ENCODE results near the gene MAGEB4.
"Not testable (repeated sequence)": the region's sequence is repeated elsewhere in the genome, so short reads cannot be mapped to it uniquely, and the experiment has no call there.

MAGEB4 gene, protein sequence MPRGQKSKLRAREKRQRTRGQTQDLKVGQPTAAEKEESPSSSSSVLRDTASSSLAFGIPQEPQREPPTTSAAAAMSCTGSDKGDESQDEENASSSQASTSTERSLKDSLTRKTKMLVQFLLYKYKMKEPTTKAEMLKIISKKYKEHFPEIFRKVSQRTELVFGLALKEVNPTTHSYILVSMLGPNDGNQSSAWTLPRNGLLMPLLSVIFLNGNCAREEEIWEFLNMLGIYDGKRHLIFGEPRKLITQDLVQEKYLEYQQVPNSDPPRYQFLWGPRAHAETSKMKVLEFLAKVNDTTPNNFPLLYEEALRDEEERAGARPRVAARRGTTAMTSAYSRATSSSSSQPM

DNA sequence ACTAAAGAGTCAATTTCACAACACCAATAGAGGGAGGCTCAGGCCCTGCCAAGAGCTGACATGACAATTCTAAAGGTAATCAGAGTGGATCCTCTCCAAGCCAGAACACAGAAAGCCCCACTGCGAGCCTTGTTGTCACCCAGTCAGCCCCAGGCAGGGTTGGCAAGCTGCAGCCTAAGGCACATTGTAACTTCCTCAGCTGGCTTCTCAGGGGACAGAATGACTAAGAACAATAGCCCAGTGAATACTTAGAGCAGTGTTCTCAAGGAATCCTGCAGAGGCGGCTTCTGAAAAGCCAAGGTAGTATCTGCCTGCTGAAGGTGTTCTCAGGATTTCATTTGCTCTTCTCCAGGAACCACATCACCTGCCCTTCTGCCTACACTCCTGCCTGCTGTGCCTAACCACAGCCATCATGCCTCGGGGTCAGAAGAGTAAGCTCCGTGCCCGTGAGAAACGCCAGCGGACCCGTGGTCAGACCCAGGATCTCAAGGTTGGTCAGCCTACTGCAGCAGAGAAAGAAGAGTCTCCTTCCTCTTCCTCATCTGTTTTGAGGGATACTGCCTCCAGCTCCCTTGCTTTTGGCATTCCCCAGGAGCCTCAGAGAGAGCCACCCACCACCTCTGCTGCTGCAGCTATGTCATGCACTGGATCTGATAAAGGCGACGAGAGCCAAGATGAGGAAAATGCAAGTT lies at the start of gene MAGEB4:
Gene MAGEB4, plus strand, starts transcription at position 277 of the 692 bp plus-strand sequence. Its CDS starts 136 bp downstream, at position 413.
- no peak for DNase-seq

DNA sequence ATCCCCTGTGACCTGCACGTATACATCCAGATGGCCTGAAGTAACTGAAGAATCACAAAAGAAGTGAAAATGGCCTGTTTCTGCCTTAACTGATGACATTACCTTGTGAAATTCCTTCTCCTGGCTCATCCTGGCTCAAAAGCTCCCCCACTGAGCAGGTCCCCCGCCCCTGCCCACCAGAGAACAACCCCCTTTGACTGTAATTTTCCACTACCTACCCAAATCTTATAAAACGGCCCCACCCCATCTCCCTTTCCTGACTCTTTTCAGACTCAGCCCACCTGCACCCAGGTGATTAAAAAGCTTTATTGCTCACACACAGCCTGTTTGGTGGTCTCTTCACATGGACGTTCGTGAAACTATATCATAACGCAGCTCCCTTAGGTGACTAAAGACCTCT lies 47.9 kb upstream of the MAGEB4 start:
- not testable (repeated sequence) for DNase-seq

DNA sequence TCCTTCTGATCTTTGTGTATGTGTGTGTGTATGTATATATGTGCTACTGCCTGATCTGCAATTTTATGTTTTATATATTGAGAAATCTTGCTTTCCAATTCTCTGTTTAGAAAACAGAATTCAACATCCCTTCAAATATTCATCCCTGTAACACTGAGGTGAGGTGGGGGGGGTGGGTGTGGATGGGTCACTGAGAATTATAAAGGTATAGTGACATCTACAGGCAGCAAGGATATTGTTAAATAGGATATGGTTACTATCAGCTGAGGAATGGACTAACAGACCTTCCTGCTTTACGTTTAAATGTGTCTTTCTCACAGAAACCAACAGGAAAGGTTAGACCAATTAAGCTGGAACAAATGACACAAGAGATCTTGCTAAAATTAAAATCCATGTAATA lies 45.5 kb upstream of the MAGEB4 start:
- DNase-seq, result no peak

DNA sequence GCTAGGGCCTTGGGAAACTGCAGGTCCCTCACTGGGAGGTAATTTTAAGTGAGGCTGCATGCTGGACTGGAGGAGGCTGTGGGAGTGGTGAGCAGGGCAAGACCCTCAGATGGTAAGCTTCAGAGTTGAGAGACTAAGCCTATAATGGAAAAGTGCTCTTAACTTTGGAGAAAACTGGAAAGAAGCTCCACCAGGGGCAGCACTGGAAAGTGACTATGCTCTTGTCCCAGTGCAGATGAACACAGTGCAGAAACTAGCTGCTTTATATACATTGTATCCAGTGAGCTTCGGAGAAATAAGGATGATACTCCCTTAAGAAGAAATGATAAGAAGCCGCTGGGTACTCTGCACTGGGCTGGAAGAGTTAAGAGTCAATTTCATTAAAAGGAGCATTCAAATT lies 29.6 kb upstream of the MAGEB4 start:
- no peak for DNase-seq

DNA sequence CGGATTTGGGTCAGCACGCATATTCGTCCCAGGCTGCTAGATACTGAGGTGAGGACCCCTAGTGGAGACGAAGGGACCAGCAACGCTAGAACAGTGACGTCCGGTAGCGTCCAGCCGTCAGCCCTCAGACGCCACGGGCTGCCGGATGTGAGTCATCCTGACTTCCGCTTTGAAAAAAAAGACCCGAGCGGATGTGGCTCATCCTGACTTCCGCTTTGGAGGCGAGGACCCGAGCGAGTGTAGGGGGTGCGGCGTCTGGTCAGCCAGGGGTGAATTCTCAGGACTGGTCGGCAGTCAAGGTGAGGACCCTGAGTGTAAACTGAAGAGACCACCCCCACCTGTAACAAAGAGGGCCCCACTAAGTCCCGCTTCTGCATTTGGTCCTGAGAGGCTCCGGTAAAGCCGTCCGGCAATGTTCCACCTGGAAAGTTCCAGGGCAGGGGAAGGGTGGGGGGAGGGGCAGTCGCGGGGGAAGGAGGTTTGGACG lies 26.4 kb upstream of the MAGEB4 start, which contains the start of gene MAGEB2:
Gene MAGEB2, plus strand, starts transcription at position 207 of the 487 bp plus-strand sequence. CDS start 3,018 bp downstream, outside the sequence.
- no peak for DNase-seq

DNA sequence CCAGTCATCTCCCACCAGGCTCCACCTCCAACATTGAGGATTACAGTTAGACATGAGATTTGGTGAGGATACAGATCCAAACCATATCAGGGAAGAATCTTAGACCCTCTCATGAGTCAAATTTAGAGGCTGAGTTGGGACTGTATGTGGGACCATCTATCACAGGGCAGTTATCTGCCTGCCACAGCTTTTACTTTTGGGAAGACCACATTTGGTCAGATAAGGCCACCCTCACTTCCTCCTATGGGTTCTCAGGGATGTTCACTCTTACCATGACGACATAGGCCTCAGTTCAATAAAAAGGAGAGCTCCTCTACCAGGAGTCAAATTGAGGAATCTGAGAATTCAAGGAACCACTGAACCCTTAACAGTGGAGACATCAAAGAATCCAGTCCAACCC lies 24.3 kb upstream of the MAGEB4 start:
- DNase-seq, result no peak

DNA sequence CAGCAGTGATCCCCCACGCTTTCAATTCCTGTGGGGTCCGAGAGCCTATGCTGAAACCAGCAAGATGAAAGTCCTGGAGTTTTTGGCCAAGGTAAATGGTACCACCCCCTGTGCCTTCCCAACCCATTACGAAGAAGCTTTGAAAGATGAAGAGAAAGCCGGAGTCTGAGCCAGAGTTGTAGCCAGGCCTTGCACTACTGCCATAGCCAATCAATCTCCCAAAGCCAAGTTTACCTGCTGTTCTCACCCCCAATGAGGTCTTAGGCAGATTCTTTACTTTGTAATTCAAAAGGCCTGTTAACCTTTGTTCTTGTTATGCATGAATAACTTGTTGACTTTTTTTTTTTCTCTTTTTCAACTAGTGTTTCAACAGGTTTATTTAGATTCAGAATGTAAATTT lies 22.4 kb upstream of the MAGEB4 start:
- no peak for DNase-seq

DNA sequence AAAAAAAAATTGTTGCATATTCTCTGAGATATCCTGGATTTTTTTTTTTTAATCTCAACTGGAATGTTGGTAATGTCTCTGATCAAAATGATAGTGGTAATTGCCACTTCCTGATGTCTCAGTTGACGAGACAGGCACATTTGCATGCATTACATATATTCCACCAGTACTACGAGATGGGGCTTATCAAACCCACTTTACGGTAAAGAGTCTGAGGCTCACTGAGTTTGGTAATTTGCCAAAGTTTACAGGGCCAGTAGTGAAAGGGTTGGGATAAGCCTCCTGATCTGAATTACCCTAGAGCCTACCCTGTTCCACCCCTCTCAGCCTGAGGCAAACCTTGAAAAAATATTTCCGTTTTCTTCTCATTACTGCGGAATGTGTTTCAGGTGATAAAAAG lies 21.1 kb upstream of the MAGEB4 start:
- no peak for DNase-seq

DNA sequence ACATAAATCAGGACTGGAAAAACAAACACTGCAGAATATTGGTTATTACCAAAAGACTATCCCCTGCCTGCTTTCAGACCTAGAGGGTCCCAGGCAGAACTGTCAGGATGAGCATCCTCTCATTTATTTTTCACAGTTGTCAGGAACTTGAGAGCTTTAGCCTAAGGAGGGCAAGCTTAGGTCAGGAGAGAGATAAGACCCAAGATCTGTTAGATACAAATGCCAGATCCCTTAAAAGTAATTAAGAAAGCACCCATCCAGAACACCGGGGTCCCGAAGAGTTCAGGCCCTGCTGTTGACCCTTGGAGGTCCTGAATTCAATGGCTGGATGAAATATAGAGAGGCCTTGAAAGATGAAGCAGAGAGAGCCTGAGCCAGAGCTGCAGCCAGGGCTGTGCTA lies 17.3 kb upstream of the MAGEB4 start:
- no peak for DNase-seq

DNA sequence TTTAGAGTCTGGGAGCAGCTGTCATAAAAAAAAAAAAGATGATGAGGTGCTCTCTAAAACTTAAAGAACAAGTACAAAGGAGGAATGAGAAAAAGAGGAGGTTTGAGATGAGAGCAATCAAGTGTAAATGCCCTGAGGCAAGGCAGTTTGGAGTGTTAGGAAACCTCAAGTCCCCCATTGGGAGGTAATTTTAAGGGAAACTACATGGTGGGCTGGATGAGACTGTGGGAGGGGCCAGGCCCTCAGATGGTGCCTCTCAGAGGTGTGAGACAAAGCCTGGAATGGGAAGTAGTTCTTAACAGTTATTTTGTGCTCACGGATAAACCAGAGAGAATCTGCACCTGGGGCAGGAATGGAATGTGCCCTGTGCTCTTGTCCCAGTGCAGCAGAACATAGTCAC lies 13.3 kb upstream of the MAGEB4 start:
- DNase-seq, result no peak

DNA sequence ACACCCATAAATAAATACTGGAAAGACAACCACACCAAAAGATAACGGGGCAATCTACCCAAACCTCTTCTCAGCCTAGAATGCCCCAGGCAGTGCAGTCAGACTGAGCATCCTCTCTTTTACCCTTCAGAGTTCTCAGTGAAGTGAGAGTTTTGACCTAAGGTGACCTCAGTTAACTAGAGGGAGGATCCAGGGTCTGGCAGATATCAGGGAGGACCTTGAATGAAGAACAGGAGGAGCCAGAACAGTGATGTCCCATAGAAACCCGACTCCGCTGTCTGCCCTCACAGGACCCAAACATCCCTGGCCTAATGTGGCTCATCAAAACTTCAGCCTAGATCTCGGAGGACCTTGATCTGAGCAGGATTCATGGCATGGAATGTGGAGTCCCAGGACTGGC lies 11.4 kb upstream of the MAGEB4 start, which contains the start of gene MAGEB3:
Gene MAGEB3, plus strand, starts transcription at position 263 of the 400 bp plus-strand sequence. CDS start 5,268 bp downstream, outside the sequence.
- DNase-seq, result no peak

DNA sequence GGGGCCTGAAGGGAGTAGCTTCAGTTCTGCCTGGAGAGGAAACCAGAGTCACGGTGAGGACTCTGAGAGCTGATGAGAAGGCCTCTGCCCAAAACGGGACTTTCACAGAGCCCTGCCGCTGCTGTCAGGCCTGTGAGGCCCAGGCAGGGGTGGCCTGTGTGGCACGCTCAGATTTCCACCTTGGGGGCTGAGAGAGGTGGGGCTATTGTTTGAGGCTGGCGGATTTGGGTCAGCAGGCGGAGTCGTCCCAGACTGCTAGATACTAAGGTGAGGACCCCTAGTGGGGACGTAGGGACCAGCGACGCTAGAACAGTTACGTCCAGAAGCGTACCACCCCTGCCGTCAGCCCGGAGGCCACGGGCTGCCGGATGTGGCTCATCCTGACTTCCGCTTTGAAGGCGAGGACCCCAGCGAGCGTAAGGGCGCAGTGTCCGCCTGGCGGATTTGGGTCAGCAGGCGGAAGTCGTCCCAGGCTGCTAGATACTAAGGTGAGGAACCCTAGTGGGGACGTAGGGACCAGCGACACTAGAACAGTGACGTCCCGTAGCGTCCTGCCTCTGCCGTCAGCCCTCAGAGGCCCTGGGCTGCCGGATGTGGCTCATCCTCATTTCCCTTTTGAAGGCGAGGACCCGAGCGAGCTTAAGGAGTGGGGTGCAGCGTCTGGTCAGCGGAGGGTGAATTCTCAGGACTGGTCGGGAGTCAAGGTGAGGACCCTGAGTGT lies 5.1 kb downstream of the MAGEB4 start, which contains the start of gene MAGEB1:
Gene MAGEB1, plus strand, starts transcription at position 378 of the 721 bp plus-strand sequence. CDS start 3,348 bp downstream, outside the sequence.
- no peak for DNase-seq

DNA sequence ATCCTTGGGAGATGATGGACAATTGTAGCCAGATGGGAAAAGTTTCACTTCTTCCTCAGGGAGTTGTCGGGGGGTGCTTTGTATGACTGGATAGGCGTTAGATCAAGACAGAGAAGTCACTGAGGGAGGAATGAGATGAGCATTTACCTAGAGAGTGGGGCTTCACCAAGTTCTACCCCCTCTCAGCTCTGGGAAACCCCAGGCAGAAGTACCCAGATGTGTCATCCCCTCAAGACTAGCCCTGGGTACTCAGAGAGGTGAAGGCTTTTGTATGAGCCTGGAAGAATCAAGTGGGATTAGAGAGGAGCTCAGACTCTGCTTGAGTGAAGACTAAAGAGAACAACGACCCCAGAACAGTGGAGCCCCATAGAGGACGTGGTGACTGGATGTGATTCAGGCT lies 7.1 kb downstream of the MAGEB4 start:
- no peak for DNase-seq

DNA sequence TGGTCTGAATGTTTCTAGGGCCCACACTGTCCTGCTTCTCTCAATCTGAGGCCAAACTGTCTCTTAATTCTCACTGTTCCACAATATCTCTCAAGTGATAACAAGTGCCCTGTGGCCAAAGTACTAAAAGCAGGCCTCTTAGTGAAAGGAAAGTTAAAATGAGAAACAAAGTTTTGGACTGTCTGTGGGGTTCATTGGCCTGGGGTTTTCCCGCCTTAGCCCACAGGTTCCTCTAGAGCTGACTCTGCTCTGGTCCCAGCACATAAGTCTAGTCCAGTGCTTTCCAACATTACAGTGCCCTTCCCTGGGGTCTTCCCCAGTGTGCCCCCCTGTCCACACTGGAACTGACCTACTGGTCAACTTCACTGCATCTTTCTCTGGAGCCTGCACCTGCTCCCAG lies 11.5 kb downstream of the MAGEB4 start:
- DNase-seq, result no peak

DNA sequence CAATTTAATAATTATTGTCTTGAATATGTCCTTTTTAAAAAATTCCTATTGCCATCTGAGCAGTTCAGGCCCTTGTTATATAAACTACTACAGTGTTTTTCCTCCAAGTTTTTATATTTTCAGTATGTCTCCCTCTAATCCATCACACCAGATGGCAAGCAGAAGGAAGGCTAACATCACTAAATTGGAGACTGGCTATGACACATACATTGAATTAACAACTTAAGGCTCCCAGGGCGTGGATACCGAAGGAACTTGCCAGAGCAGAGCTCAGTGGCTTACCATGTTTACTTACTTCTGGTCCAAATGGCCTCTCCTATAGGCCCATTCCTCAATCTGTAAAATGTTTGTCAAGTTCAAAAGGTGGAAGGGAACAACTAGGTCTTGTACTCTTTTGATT lies 18.1 kb downstream of the MAGEB4 start:
- DNase-seq, result no peak

DNA sequence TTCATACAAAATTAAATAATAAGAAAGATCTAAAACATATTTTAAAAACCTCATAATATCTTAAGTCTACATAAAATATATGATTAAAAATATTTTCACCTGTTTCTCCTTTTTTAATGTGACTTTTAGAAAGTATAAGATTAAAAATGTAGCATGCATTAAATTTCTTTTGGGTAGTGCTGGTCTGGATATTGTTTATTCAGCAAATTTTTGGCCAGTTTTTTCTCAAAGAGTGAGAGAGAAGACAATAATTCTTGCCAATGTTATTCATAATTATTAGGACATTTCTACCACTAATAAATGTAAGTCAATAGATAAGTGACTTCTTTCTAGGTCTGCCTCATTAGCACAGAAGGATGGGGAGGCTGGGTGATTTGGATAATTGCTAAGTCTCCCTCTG lies 19.2 kb downstream of the MAGEB4 start:
- DNase-seq, result no peak

DNA sequence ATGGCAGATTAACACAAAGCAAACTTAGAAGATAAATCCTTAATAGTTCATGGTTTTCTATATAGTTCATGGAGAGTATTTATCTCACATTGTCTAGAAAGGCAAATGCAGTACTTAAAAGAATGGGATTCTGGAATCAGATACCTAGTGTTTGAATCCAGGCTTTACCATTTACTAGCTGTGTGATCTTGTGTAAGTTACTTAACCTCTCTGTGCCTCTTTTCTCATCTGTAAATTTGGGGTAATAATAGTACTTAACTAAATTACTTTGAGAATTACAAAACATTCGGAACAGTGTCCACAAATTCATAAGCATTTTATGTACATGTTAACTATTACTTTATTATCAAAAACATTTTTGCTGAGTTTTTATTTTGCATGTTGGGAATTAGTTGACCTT lies 21.0 kb downstream of the MAGEB4 start:
- no peak for DNase-seq

DNA sequence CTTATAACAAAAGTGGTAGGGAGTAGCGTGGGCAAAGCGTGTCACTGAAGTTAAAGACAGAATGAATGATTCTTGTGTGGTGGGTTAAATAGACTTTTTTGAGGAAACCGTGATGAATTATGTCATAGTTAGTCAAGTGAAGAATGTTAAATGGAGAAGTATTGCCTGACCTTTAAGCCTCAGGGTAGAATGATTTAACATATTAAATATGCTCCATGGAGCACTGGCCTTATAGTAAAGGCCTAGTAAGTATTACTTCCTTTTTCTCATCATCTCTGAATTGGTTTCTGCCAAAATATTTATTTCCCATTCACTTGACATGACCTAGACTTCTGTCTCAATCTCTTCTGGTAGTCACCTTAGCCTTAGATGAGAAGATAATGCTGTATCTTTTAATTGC lies 28.8 kb downstream of the MAGEB4 start:
- no peak for DNase-seq

DNA sequence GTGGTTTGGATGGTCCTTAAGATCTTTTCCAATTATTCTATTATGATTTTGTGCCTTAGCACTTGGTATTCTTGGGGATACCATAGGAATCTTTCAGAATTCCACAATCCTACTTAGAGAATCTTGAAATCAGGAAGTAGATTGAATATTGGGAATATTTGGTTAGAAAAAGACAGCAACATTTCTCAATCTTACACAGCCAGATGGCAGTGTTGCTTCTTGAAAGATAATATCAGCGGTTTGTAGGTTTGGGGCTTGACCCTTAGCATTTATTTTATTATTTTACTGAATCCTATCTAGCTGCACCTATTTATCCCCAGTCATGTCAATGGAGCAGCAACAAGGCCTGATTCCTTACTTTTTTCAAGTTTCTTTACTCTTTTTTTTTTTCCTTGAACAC lies 33.7 kb downstream of the MAGEB4 start:
- no peak for DNase-seq

DNA sequence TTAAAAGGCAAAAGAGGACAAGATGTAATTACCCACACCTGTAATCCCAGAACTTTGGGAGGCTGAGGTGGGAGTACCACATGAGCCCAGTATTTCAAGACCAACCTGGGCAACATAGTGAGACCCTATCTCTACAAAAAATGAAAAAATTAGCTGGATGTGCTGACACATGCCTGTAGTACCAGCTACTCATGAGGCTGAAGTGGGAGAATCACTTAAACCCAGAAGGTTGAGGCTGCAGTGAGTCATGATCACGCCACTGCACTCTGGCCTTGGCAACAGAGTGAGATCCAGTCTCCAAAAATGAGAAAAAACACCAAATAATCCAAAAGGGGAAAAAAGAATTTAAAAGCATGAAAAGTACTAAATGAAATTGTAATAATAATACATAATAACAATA lies 36.6 kb downstream of the MAGEB4 start:
- DNase-seq, result no peak

DNA sequence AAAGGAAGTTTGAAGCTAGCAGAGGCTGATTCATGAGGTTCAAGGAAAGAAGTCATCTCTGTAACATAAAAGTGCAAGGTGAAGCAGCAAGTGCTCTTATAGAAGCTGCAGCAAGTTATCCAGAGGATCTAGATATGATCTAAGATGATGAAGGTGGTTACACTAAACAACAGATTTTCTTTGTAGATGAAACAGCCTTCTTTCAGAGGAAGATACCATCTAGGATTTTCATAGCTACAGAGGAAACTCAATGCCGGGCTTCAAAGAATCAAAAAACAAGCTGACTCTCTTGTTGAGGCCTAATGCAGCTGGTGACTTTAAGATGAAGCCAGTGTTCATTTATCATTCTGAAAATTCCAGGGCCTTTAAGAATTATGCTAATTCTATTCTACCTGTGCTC lies 38.6 kb downstream of the MAGEB4 start:
- no peak for DNase-seq

DNA sequence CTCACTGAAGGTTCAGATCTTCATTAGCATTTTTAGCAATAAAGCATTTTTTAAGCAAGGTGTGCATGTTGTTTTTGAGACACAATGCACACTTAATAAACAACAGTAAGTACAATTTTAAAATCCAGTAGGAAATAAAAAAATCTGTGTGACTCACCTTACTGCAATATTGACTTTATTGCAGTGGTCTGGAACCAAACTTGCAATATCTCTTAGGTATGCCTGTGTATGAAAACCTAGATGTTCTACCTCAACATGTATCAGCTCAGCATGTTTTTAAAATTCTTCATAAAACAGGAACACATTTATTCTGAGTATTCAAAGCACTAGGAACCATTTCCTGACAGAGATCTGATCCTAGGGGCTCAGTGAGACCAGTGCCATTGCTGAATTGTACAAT lies 40.7 kb downstream of the MAGEB4 start:
- DNase-seq, result no peak

DNA sequence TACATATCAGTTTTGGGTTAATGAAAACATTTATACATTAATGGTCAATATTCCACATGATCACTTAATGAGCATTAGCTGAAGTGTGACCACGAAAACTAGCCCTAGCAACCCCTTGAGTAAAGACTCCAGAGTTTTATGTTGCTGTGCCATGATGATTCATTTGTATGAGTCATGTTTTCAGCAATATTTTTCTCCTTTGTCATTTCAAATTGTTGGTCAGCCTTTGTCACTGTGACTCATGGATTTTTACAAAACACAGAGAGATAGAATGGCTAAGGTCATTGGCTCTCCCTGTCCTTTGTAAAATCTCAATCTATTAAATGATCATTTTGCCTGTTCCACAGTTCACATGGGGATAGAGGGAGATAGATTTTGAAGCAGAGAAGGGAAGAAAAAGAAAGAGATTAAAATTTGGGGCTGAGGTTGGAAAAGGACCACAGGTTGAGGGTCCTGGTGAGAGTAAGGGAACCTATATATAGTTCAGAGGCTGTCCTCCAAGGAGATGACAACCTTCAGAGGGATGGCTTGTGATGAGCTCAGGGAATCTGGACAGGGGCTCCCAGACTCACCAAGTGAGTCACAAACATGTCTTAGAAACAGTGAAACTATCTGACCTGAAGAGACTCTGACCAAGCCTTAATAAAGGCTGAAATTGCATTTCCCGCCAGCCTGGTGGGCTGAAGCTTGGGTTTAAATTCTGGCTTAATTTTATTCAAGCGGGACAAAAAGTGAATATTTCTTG lies 41.8 kb downstream of the MAGEB4 start:
- no peak for DNase-seq

Data from right hindlimb (tissue), 1 donor.